ENCODE data around the gene PRKAG1. TPM values are rescaled to one million over a fixed set of nuclear protein-coding genes. Genes with fewer than 3 reads are reported as not detected.

PRKAG1 gene
- total RNA-seq, 1 donor from 2014 or later, result 58.2 TPM

- TF ChIP-seq, protein P1, sequence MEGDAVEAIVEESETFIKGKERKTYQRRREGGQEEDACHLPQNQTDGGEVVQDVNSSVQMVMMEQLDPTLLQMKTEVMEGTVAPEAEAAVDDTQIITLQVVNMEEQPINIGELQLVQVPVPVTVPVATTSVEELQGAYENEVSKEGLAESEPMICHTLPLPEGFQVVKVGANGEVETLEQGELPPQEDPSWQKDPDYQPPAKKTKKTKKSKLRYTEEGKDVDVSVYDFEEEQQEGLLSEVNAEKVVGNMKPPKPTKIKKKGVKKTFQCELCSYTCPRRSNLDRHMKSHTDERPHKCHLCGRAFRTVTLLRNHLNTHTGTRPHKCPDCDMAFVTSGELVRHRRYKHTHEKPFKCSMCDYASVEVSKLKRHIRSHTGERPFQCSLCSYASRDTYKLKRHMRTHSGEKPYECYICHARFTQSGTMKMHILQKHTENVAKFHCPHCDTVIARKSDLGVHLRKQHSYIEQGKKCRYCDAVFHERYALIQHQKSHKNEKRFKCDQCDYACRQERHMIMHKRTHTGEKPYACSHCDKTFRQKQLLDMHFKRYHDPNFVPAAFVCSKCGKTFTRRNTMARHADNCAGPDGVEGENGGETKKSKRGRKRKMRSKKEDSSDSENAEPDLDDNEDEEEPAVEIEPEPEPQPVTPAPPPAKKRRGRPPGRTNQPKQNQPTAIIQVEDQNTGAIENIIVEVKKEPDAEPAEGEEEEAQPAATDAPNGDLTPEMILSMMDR (IDR thresholded peaks at IDR 0.05; ENCODE audit: partially characterized antibody, unreplicated experiment), result no peak
- Mint-ChIP-seq H3K36me3 (ENCODE audit: unreplicated experiment) (no peaks in the 10 kb centered on the region), H3K9me3 (ENCODE audit: unreplicated experiment) (peaks cover 3% of the 10 kb centered on the region), H3K4me3 (ENCODE audit: unreplicated experiment) (no peak overlapping the region), H3K27me3 (ENCODE audit: unreplicated experiment) (no peaks in the 10 kb centered on the region), H3K4me1 (ENCODE audit: low read depth, unreplicated experiment) (no peaks in the 10 kb centered on the region), H3K27ac (ENCODE audit: unreplicated experiment) (no peak overlapping the region)
- no peak for DNase-seq
Measured at GRCh38 chr12:49039421-49040363, 21.1 kb upstream of the PRKAG1 start.

- H3K36me3 Mint-ChIP-seq (ENCODE audit: unreplicated experiment), result no peaks in the 10 kb centered on the region
- H3K4me3 Mint-ChIP-seq (ENCODE audit: unreplicated experiment), result no peak overlapping the region
- TF ChIP-seq, protein P1 (IDR thresholded peaks at IDR 0.05; ENCODE audit: partially characterized antibody, unreplicated experiment), result no peak
- no peaks in the 10 kb centered on the region for H3K4me1 Mint-ChIP-seq (ENCODE audit: low read depth, unreplicated experiment)
- H3K27me3 Mint-ChIP-seq (ENCODE audit: unreplicated experiment), result no peaks in the 10 kb centered on the region
- H3K27ac Mint-ChIP-seq (ENCODE audit: unreplicated experiment), result no peak overlapping the region
- H3K9me3 Mint-ChIP-seq (ENCODE audit: unreplicated experiment), result peaks cover 3% of the 10 kb centered on the region
- no peak for DNase-seq
Measured at GRCh38 chr12:49038291-49038955, 19.8 kb upstream of the PRKAG1 start.

GRCh38 chr12:49037947-49038237 is 19.3 kb upstream of the PRKAG1 start:
- Mint-ChIP-seq H3K4me3 (ENCODE audit: unreplicated experiment) (no peak overlapping the region), H3K36me3 (ENCODE audit: unreplicated experiment) (no peaks in the 10 kb centered on the region)

GRCh38 chr12:49037111-49037946 is 18.8 kb upstream of the PRKAG1 start:
- Mint-ChIP-seq H3K27ac (ENCODE audit: unreplicated experiment) (no peak overlapping the region), H3K36me3 (ENCODE audit: unreplicated experiment) (no peaks in the 10 kb centered on the region), H3K9me3 (ENCODE audit: unreplicated experiment) (peaks cover 3% of the 10 kb centered on the region), H3K27me3 (ENCODE audit: unreplicated experiment) (peaks cover 1% of the 10 kb centered on the region), H3K4me3 (ENCODE audit: unreplicated experiment) (no peak overlapping the region), H3K4me1 (ENCODE audit: low read depth, unreplicated experiment) (peaks cover 2% of the 10 kb centered on the region)
- no peak for DNase-seq
- TF ChIP-seq, protein P1 (IDR thresholded peaks at IDR 0.05; ENCODE audit: partially characterized antibody, unreplicated experiment), result no peak

More at GRCh38 chr12:49037947-49038237, 19.3 kb upstream of the PRKAG1 start:
- H3K9me3 Mint-ChIP-seq (ENCODE audit: unreplicated experiment), result peaks cover 3% of the 10 kb centered on the region
- no peak for DNase-seq
- H3K27ac Mint-ChIP-seq (ENCODE audit: unreplicated experiment), result no peak overlapping the region
- TF ChIP-seq, protein P1 (IDR thresholded peaks at IDR 0.05; ENCODE audit: partially characterized antibody, unreplicated experiment), result no peak
- H3K27me3 Mint-ChIP-seq (ENCODE audit: unreplicated experiment), result no peaks in the 10 kb centered on the region
- no peaks in the 10 kb centered on the region for H3K4me1 Mint-ChIP-seq (ENCODE audit: low read depth, unreplicated experiment)

Data from glutamatergic neuron (in vitro differentiated cells).